Activated T-helper 1 cell treated with anti-CD3 and anti-CD28 coated beads, Interleukin-12 subunit alpha, Interleukin-12 subunit beta, Interleukin-2, Interleukin-4 antibody, amounts not matched to agents 30 ng/mL and 10 ng/mL and 1 ng/mL, durations not matched to agents 14 hours and 24 hours and 36 hours (primary cell): ENCODE measurements around the gene DDX31. TPM values are rescaled to one million over a fixed set of nuclear protein-coding genes. Genes with fewer than 3 reads are reported as not detected.

Experiments used
- DNase-seq: peaks from one replicate; pipeline ENCODE4 v3.0.0; 2021; ENCODE audit warnings: low spot score
- H3K27ac Mint-ChIP-seq: one replicate; pipeline ENCODE4 v1.8.0; 2021; ENCODE audit warnings: mild to moderate bottlenecking, mixed read lengths
- H3K27me3 Mint-ChIP-seq: one replicate; pipeline ENCODE4 v1.8.0; 2022; ENCODE audit warnings: mild to moderate bottlenecking, moderate library complexity, mixed read lengths; ENCODE audit not compliant: insufficient read depth
- H3K36me3 Mint-ChIP-seq: one replicate; pipeline ENCODE4 v1.8.0; 2021; ENCODE audit warnings: low read depth, mixed read lengths
- H3K4me1 Mint-ChIP-seq: one replicate; pipeline ENCODE4 v1.8.0; 2021; ENCODE audit warnings: low read depth, mixed read lengths
- H3K4me3 Mint-ChIP-seq: one replicate; pipeline ENCODE4 v1.8.0; 2021; ENCODE audit warnings: mild to moderate bottlenecking, moderate library complexity, mixed read lengths
- H3K9me3 Mint-ChIP-seq: one replicate; pipeline ENCODE4 v1.8.0; 2021; ENCODE audit warnings: mixed read lengths
- intact Hi-C: fragments of 100-400 bp; cut with micrococcal nuclease; formaldehyde crosslinking; loops from one replicate; pipeline ENCODE4 v1.15.1; 2024
- total RNA-seq: library from RNA; stranded (reverse); gene quantifications from 2 replicates; pipeline ENCODE4 v1.2.3, GENCODE V29; 2022

Gene DDX31
- total RNA-seq, 1 donor from 2014 or later = 34.1 TPM

GRCh38 chr9:132670457-132671391, 941 bp upstream of the DDX31 start, which contains the start of gene GTF3C4:
Gene GTF3C4, plus strand, starts transcription at chr9:132670464. Its CDS starts 135 bp downstream, at chr9:132670599.
- peak; percentile 79 for DNase-seq
- intact Hi-C loops = loop anchor here (1.0 to 5.0 kb wide), 5 partner anchors 98 to 667 kb away; partner anchors contain the start of genes AK8, SETX, SPACA9 and SURF6
- Mint-ChIP-seq H3K27ac (peak within 1 kb of the TSS; percentile 90), H3K4me1 (peaks cover 38% of the 10 kb centered on the region), H3K9me3 (no peaks in the 10 kb centered on the region), H3K4me3 (peak within 1 kb of the TSS; percentile 96), H3K36me3 (peaks cover 19% of the 10 kb centered on the region), H3K27me3 (no peaks in the 10 kb centered on the region)

- peaks cover 38% of the 10 kb centered on the region for H3K4me1 Mint-ChIP-seq
- intact Hi-C loops = no loop called here
- H3K4me3 Mint-ChIP-seq = peak overlapping the region; percentile 96
- peak overlapping the region; percentile 79 for H3K27ac Mint-ChIP-seq
- no peak for DNase-seq
- H3K9me3 Mint-ChIP-seq = no peaks in the 10 kb centered on the region
- H3K27me3 Mint-ChIP-seq = no peaks in the 10 kb centered on the region
- peaks cover 19% of the 10 kb centered on the region for H3K36me3 Mint-ChIP-seq
Measured at GRCh38 chr9:132669319-132669697, 475 bp downstream of the DDX31 start.

- Mint-ChIP-seq H3K4me3 (no peak overlapping the region), H3K4me1 (peaks cover 9% of the 10 kb centered on the region), H3K27ac (no peak overlapping the region), H3K36me3 (peaks cover 13% of the 10 kb centered on the region), H3K27me3 (no peaks in the 10 kb centered on the region), H3K9me3 (no peaks in the 10 kb centered on the region)
- no peak for DNase-seq
- intact Hi-C loops = no loop called here
Measured at GRCh38 chr9:132663851-132664250, 5.9 kb downstream of the DDX31 start.

- Mint-ChIP-seq H3K36me3 (peaks cover 17% of the 10 kb centered on the region), H3K4me3 (no peak overlapping the region), H3K4me1 (peaks cover 7% of the 10 kb centered on the region), H3K27me3 (no peaks in the 10 kb centered on the region), H3K27ac (no peak overlapping the region), H3K9me3 (no peaks in the 10 kb centered on the region)
- no peak for DNase-seq
- intact Hi-C loops = no loop called here
Measured at GRCh38 chr9:132663117-132663516, 6.7 kb downstream of the DDX31 start.

- no peaks in the 10 kb centered on the region for H3K4me1 Mint-ChIP-seq
- no peaks in the 10 kb centered on the region for H3K27me3 Mint-ChIP-seq
- H3K4me3 Mint-ChIP-seq = no peak overlapping the region
- DNase-seq = no peak
- H3K36me3 Mint-ChIP-seq = peaks cover 16% of the 10 kb centered on the region
- no peaks in the 10 kb centered on the region for H3K9me3 Mint-ChIP-seq
- intact Hi-C loops = no loop called here
- no peak overlapping the region for H3K27ac Mint-ChIP-seq
Measured at GRCh38 chr9:132662152-132662945, 7.4 kb downstream of the DDX31 start.

GRCh38 chr9:132656299-132656698, 13.5 kb downstream of the DDX31 start:
- H3K9me3 Mint-ChIP-seq = no peaks in the 10 kb centered on the region
- peaks cover 33% of the 10 kb centered on the region for H3K36me3 Mint-ChIP-seq
- no peaks in the 10 kb centered on the region for H3K27me3 Mint-ChIP-seq
- no peak overlapping the region for H3K4me3 Mint-ChIP-seq
- intact Hi-C loops = no loop called here
- H3K27ac Mint-ChIP-seq = no peak overlapping the region
- no peak for DNase-seq
- H3K4me1 Mint-ChIP-seq = peaks cover 5% of the 10 kb centered on the region

- no peaks in the 10 kb centered on the region for H3K27me3 Mint-ChIP-seq
- H3K27ac Mint-ChIP-seq = no peak overlapping the region
- H3K36me3 Mint-ChIP-seq = peaks cover 35% of the 10 kb centered on the region
- no peaks in the 10 kb centered on the region for H3K9me3 Mint-ChIP-seq
- intact Hi-C loops = loop anchor here (1.0 kb wide), 1 partner anchor 240 kb away; no protein-coding TSS in a partner anchor
- H3K4me3 Mint-ChIP-seq = no peak overlapping the region
- peaks cover 16% of the 10 kb centered on the region for H3K4me1 Mint-ChIP-seq
- DNase-seq = no peak
Measured at GRCh38 chr9:132651259-132651658, 18.5 kb downstream of the DDX31 start.

GRCh38 chr9:132648685-132649084, 21.1 kb downstream of the DDX31 start:
- DNase-seq = no peak
- Mint-ChIP-seq H3K4me3 (no peak overlapping the region), H3K9me3 (no peaks in the 10 kb centered on the region), H3K27me3 (no peaks in the 10 kb centered on the region), H3K36me3 (peaks cover 43% of the 10 kb centered on the region), H3K27ac (no peak overlapping the region), H3K4me1 (peaks cover 11% of the 10 kb centered on the region)
- intact Hi-C loops = no loop called here

- Mint-ChIP-seq H3K36me3 (peaks cover 47% of the 10 kb centered on the region), H3K9me3 (no peaks in the 10 kb centered on the region), H3K27ac (no peak overlapping the region)
Measured at GRCh38 chr9:132648283-132648682, 21.5 kb downstream of the DDX31 start.

GRCh38 chr9:132647806-132648205, 22.0 kb downstream of the DDX31 start:
- no peaks in the 10 kb centered on the region for H3K27me3 Mint-ChIP-seq
- no peak overlapping the region for H3K27ac Mint-ChIP-seq
- H3K4me3 Mint-ChIP-seq = no peak overlapping the region
- peaks cover 11% of the 10 kb centered on the region for H3K4me1 Mint-ChIP-seq
- peaks cover 47% of the 10 kb centered on the region for H3K36me3 Mint-ChIP-seq
- DNase-seq = no peak
- H3K9me3 Mint-ChIP-seq = no peaks in the 10 kb centered on the region
- intact Hi-C loops = no loop called here

More at GRCh38 chr9:132648283-132648682, 21.5 kb downstream of the DDX31 start:
- H3K4me3 Mint-ChIP-seq = no peak overlapping the region
- H3K4me1 Mint-ChIP-seq = peaks cover 11% of the 10 kb centered on the region
- DNase-seq = no peak
- intact Hi-C loops = no loop called here
- H3K27me3 Mint-ChIP-seq = no peaks in the 10 kb centered on the region

- Mint-ChIP-seq H3K27ac (no peak overlapping the region), H3K4me3 (no peak overlapping the region)
Measured at GRCh38 chr9:132647355-132647754, 22.4 kb downstream of the DDX31 start.

GRCh38 chr9:132646726-132647125, 23.1 kb downstream of the DDX31 start:
- H3K36me3 Mint-ChIP-seq = peaks cover 48% of the 10 kb centered on the region
- H3K27ac Mint-ChIP-seq = no peak overlapping the region
- DNase-seq = no peak
- no peak overlapping the region for H3K4me3 Mint-ChIP-seq
- intact Hi-C loops = no loop called here
- H3K27me3 Mint-ChIP-seq = no peaks in the 10 kb centered on the region
- peaks cover 11% of the 10 kb centered on the region for H3K4me1 Mint-ChIP-seq
- no peaks in the 10 kb centered on the region for H3K9me3 Mint-ChIP-seq

More at GRCh38 chr9:132647355-132647754, 22.4 kb downstream of the DDX31 start:
- Mint-ChIP-seq H3K9me3 (no peaks in the 10 kb centered on the region), H3K4me1 (peaks cover 11% of the 10 kb centered on the region), H3K36me3 (peaks cover 44% of the 10 kb centered on the region), H3K27me3 (no peaks in the 10 kb centered on the region)
- no peak for DNase-seq
- intact Hi-C loops = no loop called here

GRCh38 chr9:132645711-132646110, 24.1 kb downstream of the DDX31 start:
- Mint-ChIP-seq H3K4me1 (peaks cover 11% of the 10 kb centered on the region), H3K4me3 (no peak overlapping the region), H3K27me3 (no peaks in the 10 kb centered on the region), H3K9me3 (no peaks in the 10 kb centered on the region), H3K27ac (no peak overlapping the region), H3K36me3 (peaks cover 55% of the 10 kb centered on the region)
- no peak for DNase-seq
- intact Hi-C loops = no loop called here
